ENCODE data around the gene PRKCZ.

Gene PRKCZ

GRCh38 chr1:2098839-2099785 is 48.9 kb downstream of the PRKCZ start:
- no peak for DNase-seq (ENCODE audit: low read depth)
- TF ChIP-seq CTCF (conservative IDR thresholded peaks at IDR 0.05; ENCODE audit: low read depth, low read length): no peak
- H3K4me3 ChIP-seq (ENCODE audit: low read depth, low read length): no peak overlapping the region

GRCh38 chr1:2099886-2100779 is 49.9 kb downstream of the PRKCZ start:
- no peak for DNase-seq (ENCODE audit: low read depth)
- no peak for TF ChIP-seq CTCF (conservative IDR thresholded peaks at IDR 0.05; ENCODE audit: low read depth, low read length)
- no peak overlapping the region for H3K4me3 ChIP-seq (ENCODE audit: low read depth, low read length)

- DNase-seq (ENCODE audit: low read depth): no peak
These were observed 50.5 kb downstream of the PRKCZ start for GRCh38 chr1:2100780-2101108.

GRCh38 chr1:2101531-2101930 is 51.3 kb downstream of the PRKCZ start:
- no peak overlapping the region for H3K4me3 ChIP-seq (ENCODE audit: low read depth, low read length)
- no peak for DNase-seq (ENCODE audit: low read depth)
- TF ChIP-seq CTCF (conservative IDR thresholded peaks at IDR 0.05; ENCODE audit: low read depth, low read length): no peak

More at GRCh38 chr1:2100780-2101108, 50.5 kb downstream of the PRKCZ start:
- TF ChIP-seq CTCF (conservative IDR thresholded peaks at IDR 0.05; ENCODE audit: low read depth, low read length): no peak
- H3K4me3 ChIP-seq (ENCODE audit: low read depth, low read length): no peak overlapping the region

GRCh38 chr1:2101946-2102345 is 51.7 kb downstream of the PRKCZ start:
- TF ChIP-seq CTCF (conservative IDR thresholded peaks at IDR 0.05; ENCODE audit: low read depth, low read length): no peak
- no peak overlapping the region for H3K4me3 ChIP-seq (ENCODE audit: low read depth, low read length)
- DNase-seq (ENCODE audit: low read depth): no peak

GRCh38 chr1:2102753-2103152 is 52.5 kb downstream of the PRKCZ start:
- no peak for DNase-seq (ENCODE audit: low read depth)
- no peak overlapping the region for H3K4me3 ChIP-seq (ENCODE audit: low read depth, low read length)
- TF ChIP-seq CTCF (conservative IDR thresholded peaks at IDR 0.05; ENCODE audit: low read depth, low read length): no peak

Measured in choroid plexus epithelial cell (primary cell).